Measurements from ENCODE around the gene C5orf46. TPM values are rescaled to one million over a fixed set of nuclear protein-coding genes. Genes with fewer than 3 reads are reported as not detected.

C5orf46 gene
- total and polyA plus RNA-seq, 2 experiments from 2014 or later = 0.40 TPM; not detected in 1

DNA sequence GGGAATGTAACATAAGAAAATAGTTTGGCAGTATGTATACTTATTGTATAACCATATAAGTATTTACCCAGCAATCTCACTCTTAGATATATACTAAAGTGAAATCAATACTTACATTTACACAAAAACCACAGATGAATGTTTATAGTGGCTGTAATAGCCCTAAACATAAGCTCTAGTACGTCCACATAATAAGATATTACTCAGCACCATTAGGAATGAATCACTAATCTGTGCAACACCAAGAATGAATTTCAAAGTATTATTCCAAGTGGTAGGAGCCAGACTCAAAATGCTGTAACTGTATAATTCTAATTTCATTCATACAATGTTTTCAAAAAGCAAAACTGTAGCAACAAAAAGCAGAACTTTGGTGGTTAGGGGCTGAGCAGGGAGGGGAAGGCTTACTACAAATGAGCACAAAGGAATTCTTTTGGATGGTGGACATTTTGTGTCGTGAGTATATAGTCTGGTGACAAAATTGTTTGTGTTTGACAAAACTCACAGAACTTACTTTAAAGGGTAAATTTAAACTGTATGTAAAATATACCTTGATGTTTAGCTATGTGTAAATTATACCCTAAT lies 11.9 kb upstream of the C5orf46 start:
- no peaks in the 10 kb centered on the region for H3K4me1 ChIP-seq (ENCODE audit: insufficient read depth)
- no peak for ATAC-seq
- no peak overlapping the region for H3K27ac ChIP-seq (ENCODE audit: low read depth)
- 0 out of 2 replicates have a peak, but pooled peaks cover 4% of the 10 kb centered on the region for H3K9me2 ChIP-seq (ENCODE audit: insufficient read depth)
- H3K9me3 Mint-ChIP-seq = no peaks in the 10 kb centered on the region
- no peaks in the 10 kb centered on the region for H3K79me2 ChIP-seq (replicated peaks; ENCODE audit: insufficient read depth)
- H3K4me3 Mint-ChIP-seq = no peak overlapping the region
- no peaks in the 10 kb centered on the region for H3K36me3 ChIP-seq (ENCODE audit: insufficient read depth)
- H3K4me1 Mint-ChIP-seq = no peaks in the 10 kb centered on the region; the same call in 1 of the 3 replicates
- H3K4me3 ChIP-seq = no peak overlapping the region
- no peak overlapping the region for H2AFZ ChIP-seq
- H3K27me3 ChIP-seq (ENCODE audit: insufficient read depth) = no peaks in the 10 kb centered on the region
- TF ChIP-seq ZNF462 (CRISPR knock-in tag; IDR thresholded peaks at IDR 0.05) = no peak
- TF ChIP-seq POLR2AphosphoS5 (IDR thresholded peaks at IDR 0.05; ENCODE audit: low read depth) = no peak
- TF ChIP-seq NANOG (IDR thresholded peaks at IDR 0.05; ENCODE audit: borderline replicate concordance) = no peak
- no peaks in the 10 kb centered on the region for H4K20me1 ChIP-seq (replicated peaks; ENCODE audit: insufficient read depth)
- no peaks in the 10 kb centered on the region for H3F3A ChIP-seq (replicated peaks; ENCODE audit: low read depth)
- no peaks in the 10 kb centered on the region for H3K27me3 Mint-ChIP-seq (ENCODE audit: insufficient read depth, low read depth, poor library complexity)
- DNase-seq (ENCODE audit: low spot score) = no peak
- no peak overlapping the region for H3K27ac Mint-ChIP-seq
- no peak overlapping the region for H3K4me2 ChIP-seq
- no peaks in the 10 kb centered on the region for H3K36me3 Mint-ChIP-seq (ENCODE audit: low read depth)

DNA sequence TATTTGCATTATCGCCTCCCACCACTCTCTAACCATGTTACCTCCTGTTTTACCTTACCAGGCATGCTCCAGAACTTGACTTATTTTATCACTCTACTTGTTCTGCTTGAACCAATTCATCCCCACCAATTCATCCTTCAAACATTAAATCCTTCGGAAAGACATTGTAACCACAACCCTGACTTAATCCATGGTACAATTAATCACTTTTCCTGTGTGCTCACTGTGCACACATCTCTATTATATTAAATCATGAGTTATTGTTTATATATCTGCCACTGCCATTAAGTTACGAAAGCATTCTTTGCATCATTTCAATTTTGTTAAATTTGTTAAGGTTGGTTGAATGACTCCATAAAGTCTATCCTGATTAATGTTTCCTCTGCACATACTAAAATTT lies 7.4 kb upstream of the C5orf46 start:
- Histone ChIP-seq H2AFZ (no peak overlapping the region), H3K9me2 (ENCODE audit: insufficient read depth) (0 out of 2 replicates have a peak, but pooled peaks cover 9% of the 10 kb centered on the region), H3K36me3 (ENCODE audit: insufficient read depth) (no peaks in the 10 kb centered on the region), H3F3A (replicated peaks; ENCODE audit: low read depth) (0 out of 2 replicates have a peak, but pooled peaks cover 3% of the 10 kb centered on the region), H3K27ac (ENCODE audit: low read depth) (no peak overlapping the region), H4K20me1 (replicated peaks; ENCODE audit: insufficient read depth) (no peaks in the 10 kb centered on the region), H3K27me3 (ENCODE audit: insufficient read depth) (no peaks in the 10 kb centered on the region), H3K4me1 (ENCODE audit: insufficient read depth) (no peaks in the 10 kb centered on the region), H3K4me3 (no peak overlapping the region), H3K4me2 (no peak overlapping the region), H3K79me2 (replicated peaks; ENCODE audit: insufficient read depth) (no peaks in the 10 kb centered on the region)
- ATAC-seq = no peak
- H3K4me3 Mint-ChIP-seq = no peak overlapping the region
- no peaks in the 10 kb centered on the region for H3K4me1 Mint-ChIP-seq
- H3K36me3 Mint-ChIP-seq (ENCODE audit: low read depth) = no peaks in the 10 kb centered on the region
- no peak for DNase-seq (ENCODE audit: low spot score)
- no peak overlapping the region for H3K27ac Mint-ChIP-seq
- H3K27me3 Mint-ChIP-seq (ENCODE audit: insufficient read depth, low read depth, poor library complexity) = peaks cover under 1% of the 10 kb centered on the region
- no peaks in the 10 kb centered on the region for H3K9me3 Mint-ChIP-seq
- TF ChIP-seq ZNF331 (CRISPR knock-in tag; IDR thresholded peaks at IDR 0.05; ENCODE audit: low read depth) = no peak
- no peak for TF ChIP-seq CREB1 (CRISPR knock-in tag; IDR thresholded peaks at IDR 0.05; ENCODE audit: low read depth)
- TF ChIP-seq, protein P1, sequence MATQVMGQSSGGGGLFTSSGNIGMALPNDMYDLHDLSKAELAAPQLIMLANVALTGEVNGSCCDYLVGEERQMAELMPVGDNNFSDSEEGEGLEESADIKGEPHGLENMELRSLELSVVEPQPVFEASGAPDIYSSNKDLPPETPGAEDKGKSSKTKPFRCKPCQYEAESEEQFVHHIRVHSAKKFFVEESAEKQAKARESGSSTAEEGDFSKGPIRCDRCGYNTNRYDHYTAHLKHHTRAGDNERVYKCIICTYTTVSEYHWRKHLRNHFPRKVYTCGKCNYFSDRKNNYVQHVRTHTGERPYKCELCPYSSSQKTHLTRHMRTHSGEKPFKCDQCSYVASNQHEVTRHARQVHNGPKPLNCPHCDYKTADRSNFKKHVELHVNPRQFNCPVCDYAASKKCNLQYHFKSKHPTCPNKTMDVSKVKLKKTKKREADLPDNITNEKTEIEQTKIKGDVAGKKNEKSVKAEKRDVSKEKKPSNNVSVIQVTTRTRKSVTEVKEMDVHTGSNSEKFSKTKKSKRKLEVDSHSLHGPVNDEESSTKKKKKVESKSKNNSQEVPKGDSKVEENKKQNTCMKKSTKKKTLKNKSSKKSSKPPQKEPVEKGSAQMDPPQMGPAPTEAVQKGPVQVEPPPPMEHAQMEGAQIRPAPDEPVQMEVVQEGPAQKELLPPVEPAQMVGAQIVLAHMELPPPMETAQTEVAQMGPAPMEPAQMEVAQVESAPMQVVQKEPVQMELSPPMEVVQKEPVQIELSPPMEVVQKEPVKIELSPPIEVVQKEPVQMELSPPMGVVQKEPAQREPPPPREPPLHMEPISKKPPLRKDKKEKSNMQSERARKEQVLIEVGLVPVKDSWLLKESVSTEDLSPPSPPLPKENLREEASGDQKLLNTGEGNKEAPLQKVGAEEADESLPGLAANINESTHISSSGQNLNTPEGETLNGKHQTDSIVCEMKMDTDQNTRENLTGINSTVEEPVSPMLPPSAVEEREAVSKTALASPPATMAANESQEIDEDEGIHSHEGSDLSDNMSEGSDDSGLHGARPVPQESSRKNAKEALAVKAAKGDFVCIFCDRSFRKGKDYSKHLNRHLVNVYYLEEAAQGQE (IDR thresholded peaks at IDR 0.05; ENCODE audit: unreplicated experiment) = no peak
- no peak for TF ChIP-seq ETS1 (IDR thresholded peaks at IDR 0.05)

Data from GM23338 (cell line).